ENCODE results near the gene HCST.
"Not testable (repeated sequence)": the region's sequence is repeated elsewhere in the genome, so short reads cannot be mapped to it uniquely, and the experiment has no call there.

HCST gene, protein sequence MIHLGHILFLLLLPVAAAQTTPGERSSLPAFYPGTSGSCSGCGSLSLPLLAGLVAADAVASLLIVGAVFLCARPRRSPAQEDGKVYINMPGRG

GRCh38 chr19:35901854-35902661 lies at the start of gene HCST:
TSS of gene HCST (plus strand) at chr19:35902529. CDS start at chr19:35902594, 65 bp downstream.
- peak; percentile 40 for DNase-seq

- no peak for DNase-seq
These were observed 49.1 kb upstream of the HCST start for GRCh38 chr19:35853038-35853756.

GRCh38 chr19:35856546-35857149 lies 45.7 kb upstream of the HCST start, which contains the start of gene KIRREL2:
TSS of gene KIRREL2 (plus strand) at chr19:35856911. CDS start at chr19:35857120, 209 bp downstream.
- peak; percentile 26 for DNase-seq

DNA sequence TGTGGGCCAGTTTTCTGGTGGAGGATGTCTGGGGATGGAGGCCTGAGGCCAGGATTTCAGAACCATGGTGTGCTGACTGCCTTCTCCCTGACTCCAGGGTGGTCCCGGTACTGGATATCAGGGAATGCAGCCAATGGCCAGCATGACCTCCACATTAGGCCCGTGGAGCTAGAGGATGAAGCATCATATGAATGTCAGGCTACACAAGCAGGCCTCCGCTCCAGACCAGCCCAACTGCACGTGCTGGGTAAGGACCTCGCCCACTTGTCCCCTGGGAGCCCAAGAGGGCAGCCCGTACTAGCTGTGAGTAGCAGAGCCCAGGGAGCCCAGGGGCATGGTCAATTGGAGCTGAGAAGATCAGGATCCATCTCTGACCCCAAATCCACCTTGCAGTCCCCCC lies 44.0 kb upstream of the HCST start:
- DNase-seq: no peak

DNA sequence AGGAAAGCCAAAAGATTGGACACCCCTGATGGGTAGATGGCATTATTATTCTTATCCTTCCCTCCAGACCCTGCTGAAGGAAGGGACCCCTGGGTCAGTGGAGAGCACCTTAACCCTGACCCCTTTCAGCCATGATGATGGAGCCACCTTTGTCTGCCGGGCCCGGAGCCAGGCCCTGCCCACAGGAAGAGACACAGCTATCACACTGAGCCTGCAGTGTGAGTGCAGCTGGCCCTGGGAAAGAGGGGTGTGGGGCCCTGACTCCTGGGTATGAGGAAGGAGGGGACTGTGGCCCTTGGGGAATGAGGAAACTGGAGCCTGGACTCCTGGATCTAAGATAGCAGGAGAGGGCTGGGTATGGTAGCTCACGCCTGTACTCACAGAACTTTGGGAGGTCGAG lies 42.9 kb upstream of the HCST start:
- DNase-seq: no peak

DNA sequence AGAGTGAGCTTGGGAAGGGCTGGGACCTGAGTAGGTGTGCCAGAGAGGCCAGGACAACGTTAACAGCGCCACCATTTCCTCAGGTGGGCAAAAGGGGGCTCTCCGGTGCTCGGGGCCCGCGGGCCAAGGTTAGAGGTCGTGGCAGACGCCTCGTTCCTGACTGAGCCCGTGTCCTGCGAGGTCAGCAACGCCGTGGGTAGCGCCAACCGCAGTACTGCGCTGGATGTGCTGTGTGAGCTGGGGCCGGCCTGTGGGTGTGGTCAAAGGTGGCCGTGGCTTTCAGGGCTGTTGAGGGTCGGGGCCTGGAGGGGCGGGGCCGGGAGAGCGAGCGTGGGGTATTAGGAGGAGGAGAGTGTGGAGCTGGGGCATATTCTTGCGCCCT lies 41.9 kb upstream of the HCST start:
- no peak for DNase-seq

- DNase-seq: no peak
These were observed 41.3 kb upstream of the HCST start for GRCh38 chr19:35860818-35861639.

DNA sequence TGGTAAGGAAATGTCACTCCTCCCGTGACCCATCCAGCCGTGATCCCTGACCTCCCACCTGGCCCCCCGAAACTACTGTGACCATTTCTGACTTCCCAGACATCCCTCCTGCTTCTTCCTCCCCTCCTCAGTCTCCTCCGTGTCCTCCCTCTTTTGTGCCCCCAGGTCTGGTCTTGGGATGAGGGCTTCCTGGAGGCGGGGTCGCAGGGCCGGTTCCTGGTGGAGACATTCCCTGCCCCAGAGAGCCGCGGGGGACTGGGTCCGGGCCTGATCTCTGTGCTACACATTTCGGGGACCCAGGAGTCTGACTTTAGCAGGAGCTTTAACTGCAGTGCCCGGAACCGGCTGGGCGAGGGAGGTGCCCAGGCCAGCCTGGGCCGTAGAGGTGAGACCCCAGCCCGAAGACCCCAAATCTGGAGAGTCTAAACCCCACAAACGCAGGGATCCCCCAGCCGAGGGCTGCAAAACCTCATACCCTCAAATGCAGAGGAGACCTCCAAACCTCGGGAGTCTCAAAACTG lies 40.6 kb upstream of the HCST start:
- no peak for DNase-seq

GRCh38 chr19:35862528-35862927 lies 39.8 kb upstream of the HCST start:
- no peak for DNase-seq

DNA sequence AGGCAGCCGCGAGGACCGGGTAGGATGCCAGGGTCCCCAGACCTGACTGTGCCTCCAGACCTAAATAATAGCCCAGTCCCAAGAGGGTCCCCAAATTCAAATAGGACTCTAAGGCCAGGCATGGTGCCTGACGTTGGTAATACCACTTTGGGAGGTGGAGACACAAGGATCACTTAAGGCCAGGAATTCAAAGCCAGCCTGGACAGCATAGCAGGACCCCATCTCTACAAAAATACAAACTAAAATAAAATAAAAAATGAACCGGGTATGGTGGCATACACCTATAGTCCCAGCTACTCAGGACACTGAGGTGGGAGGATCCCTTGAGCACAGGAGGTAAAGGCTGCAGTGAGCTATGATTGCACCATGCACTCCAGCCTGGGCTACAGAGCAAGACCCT lies 39.3 kb upstream of the HCST start:
- no peak for DNase-seq

DNA sequence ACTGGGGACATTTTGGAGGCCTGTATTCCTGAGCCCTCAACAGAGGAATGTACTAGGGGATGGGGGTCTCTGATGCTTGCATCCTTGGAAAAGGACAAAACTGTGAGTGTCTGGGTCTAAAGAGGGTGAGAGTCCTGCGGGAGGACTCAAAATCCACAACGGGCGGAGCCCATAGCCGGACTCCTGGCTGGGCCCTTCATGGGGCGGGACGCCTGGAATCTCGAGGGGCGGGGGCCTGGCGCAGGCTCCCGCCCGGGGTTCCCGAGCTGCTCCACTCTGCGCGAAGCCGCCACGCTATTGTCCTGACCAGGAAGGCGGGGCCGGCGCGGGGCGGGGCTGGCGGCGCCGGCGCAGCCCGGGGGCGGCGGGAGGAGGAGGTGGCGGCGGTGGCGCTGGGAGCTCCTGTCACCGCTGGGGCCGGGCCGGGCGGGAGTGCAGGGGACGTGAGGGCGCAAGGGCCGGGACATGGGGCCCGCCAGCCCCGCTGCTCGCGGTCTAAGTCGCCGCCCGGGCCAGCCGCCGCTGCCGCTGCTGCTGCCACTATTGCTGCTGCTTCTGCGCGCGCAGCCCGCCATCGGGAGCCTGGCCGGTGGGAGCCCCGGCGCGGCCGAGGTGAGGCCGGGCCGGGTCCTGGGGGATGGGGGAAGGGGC lies 34.0 kb upstream of the HCST start, which contains the start of gene APLP1:
Gene APLP1 (plus strand): TSS at position 403 of the 651 bp plus-strand sequence. CDS start 63 bp downstream, at position 466.
- DNase-seq: peak; percentile 72

- DNase-seq: no peak
These were observed 33.5 kb upstream of the HCST start for GRCh38 chr19:35868823-35869326.

DNA sequence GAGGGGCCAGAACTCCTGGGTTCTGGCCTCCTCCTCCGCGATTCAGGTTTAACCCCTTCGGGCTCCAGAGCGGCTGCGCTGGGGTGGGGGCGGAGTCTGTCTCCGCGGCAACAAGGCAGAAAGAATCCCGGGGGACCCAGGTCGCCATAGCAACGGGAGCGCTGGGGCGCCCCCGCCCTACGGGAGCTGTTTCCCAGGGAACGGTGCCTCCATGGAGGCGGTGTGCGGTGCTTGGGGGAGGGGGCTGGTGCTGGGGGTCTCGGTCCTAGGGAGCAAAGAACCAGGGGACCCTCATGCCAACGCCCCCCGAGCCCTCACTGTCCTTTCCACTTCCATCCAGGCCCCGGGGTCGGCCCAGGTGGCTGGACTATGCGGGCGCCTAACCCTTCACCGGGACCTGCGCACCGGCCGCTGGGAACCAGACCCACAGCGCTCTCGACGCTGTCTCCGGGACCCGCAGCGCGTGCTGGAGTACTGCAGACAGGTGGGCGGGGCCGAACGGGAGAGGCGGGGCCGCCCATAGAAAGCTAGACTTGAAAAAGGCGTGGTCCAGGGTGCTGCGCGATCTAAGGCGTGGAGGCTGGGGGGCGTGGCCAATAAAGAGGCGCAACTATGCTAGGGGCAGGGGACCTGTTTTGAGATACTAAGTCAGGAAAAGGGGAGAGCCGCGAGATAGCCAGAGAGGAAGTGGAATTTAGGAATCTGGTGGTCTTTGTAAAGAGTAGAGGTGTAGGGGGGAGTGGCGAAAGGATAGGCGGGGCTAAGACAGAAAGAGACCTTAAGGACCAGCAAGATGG lies 32.8 kb upstream of the HCST start:
- DNase-seq: peak; percentile 82

DNA sequence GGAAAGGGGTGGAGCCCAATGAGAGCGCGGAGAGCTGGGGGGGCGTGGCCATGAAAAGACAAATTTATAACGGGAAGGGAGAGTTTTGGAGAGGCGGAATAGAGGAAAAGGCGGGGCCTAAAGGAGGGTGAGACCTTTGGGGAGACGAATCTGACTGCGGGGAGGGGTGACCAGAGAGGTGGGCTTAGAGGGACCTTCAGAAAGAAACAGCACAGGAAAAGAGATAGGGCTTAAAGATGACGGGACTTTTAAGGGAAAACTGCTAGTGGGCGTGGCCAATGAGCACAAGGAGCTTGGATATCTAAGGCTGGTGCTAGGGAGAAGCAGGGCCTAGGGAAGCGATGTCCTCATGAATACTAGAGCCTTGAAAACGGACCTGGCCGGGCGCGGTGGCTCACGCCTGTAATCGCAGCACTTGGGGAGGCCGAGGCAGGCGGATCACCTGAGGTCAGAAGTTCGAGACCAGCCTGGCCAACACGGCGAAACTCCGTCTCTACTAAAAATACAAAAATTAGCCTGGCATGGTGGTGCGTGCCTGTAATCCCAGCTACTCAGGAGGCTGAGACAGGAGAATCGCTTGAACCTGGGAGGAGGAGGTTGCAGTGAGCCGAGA lies 32.1 kb upstream of the HCST start:
- not testable (repeated sequence) for DNase-seq

DNA sequence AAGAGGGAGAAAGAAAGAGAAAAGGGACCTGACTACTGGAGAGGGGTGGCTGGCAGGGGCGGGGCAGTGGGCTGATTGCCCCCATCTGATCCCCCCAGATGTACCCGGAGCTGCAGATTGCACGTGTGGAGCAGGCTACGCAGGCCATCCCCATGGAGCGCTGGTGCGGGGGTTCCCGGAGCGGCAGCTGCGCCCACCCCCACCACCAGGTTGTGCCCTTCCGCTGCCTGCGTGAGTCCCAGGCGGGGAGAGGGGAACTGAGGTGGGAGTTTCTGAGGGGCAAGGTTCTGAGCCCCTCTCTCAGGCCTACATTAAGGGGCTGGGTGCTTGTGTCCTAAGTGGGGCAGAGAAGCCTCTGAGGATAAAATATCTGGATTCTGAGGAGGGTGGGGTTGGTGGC lies 31.5 kb upstream of the HCST start:
- DNase-seq: no peak

GRCh38 chr19:35871611-35872010 lies 30.7 kb upstream of the HCST start:
- no peak for DNase-seq

DNA sequence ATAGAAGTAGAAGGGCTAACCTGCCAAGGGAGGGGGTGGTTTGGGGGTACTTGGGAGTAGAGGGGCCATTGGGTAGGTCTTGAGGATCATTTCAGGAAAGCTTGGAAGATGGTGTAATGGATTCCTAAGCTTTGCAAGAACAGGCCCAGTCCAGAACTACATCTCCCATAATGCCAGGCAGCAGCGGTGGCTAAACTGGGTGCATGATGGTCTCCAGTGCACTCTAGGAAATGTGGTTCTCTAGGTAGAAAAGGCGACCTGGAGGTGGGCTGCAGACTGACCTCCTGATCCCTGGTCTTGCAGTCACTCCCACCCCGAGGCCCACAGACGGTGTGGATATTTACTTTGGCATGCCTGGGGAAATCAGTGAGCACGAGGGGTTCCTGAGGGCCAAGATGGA lies 30.1 kb upstream of the HCST start:
- no peak for DNase-seq

DNA sequence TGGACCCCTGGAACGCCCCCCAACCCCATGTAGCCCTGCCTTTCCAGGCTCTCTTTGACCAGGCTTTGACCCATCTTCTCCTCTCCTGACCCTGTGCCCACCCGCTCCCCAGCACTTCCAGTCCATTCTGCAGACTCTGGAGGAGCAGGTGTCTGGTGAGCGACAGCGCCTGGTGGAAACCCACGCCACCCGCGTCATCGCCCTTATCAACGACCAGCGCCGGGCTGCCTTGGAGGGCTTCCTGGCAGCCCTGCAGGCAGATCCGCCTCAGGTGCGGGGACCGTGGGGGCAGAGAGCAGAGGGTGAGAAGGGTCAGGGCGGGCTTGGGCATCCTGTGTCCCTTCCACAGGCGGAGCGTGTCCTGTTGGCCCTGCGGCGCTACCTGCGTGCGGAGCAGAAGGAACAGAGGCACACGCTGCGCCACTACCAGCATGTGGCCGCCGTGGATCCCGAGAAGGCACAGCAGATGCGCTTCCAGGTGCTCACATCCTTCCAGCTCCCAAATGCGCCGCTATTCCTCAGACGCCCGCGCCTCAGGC lies 27.9 kb upstream of the HCST start:
- DNase-seq: no peak

DNA sequence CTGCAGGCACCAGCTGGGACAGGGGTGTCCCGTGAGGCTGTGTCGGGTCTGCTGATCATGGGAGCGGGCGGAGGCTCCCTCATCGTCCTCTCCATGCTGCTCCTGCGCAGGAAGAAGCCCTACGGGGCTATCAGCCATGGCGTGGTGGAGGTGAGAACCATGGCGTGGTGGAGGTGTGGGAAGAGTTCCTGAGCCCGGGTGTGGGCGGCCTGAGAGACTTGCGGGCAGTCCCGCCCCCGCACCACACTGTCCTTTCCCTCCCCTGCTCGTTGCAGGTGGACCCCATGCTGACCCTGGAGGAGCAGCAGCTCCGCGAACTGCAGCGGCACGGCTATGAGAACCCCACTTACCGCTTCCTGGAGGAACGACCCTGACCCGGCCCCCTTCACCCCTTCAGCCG lies 23.3 kb upstream of the HCST start:
- no peak for DNase-seq

DNA sequence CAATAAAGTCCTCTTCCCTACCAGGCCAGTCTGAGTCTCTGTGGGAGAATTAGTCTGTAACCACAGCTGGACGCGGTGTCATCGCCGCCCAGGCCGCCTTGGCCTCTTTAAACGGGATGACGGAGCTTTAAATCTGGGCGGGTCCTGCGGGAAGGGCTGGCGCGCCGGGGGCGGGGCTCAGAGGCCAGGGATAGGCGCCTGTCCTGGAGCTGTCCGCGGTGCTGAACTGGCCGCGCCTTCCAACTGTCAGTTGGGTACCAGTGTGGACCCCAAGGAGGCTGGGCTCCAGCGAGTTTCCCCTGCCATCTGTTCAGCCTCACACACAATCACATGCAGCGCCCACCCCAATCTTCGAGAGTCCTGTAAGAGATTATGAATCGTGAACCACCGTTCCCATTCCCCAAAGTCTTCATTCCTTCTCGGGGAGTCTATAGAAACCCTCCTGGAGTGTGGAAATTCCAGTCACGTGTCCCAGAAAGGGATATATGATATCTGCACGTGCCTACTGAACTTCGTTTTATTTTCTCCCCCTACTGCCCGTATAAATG lies 22.5 kb upstream of the HCST start:
- DNase-seq: peak; percentile 81

Measured in stimulated activated CD4-positive, alpha-beta T cell treated with anti-CD3 and anti-CD28 coated beads, Interleukin-4, amount 100 ng/mL, for 24 hours (primary cell).